ENCODE results near the gene ZBTB20. TPM values are rescaled to one million over a fixed set of nuclear protein-coding genes. Genes with fewer than 3 reads are reported as not detected.

Gene ZBTB20
- total RNA-seq, 1 experiment from 2014 or later = 12.8 TPM

DNA sequence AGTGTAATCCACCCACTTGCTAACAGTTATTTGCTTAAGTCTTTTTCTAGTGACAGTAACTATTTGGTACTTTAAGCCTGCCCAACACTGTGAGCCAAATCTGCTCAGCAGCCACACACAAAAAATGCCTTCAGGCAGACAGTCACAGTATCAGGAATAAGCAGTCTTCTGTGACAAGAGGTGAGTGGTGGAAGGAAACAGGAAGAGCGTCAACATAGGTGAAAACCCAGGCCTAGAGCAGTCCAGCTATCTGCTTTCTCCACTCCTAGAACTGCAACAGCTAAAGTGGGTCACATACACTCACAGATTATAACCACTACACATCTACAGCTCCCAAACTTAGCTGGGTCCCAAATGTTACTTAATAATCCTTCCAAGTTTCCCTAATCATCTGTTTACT is 213.7 kb downstream of the ZBTB20 start:
- H3K27me3 ChIP-seq (replicated peaks; ENCODE audit: control insufficient read depth, insufficient read depth, low read length) = no peaks in the 10 kb centered on the region
- CTCF ChIA-PET = no interaction called here
- no peaks in the 10 kb centered on the region for H3K4me1 ChIP-seq
- intact Hi-C loops (cut with micrococcal nuclease; ENCODE audit: unreplicated experiment) = no loop called here
- DNase-seq = no peak
- Mint-ChIP-seq H3K36me3 (ENCODE audit: insufficient read depth, unreplicated experiment) (no peaks in the 10 kb centered on the region), H3K27ac (ENCODE audit: unreplicated experiment) (no peak overlapping the region), H3K4me1 (ENCODE audit: low read depth, unreplicated experiment) (no peaks in the 10 kb centered on the region), H3K27me3 (ENCODE audit: insufficient read depth, unreplicated experiment) (no peaks in the 10 kb centered on the region), H3K9me3 (ENCODE audit: unreplicated experiment) (no peaks in the 10 kb centered on the region), H3K4me3 (ENCODE audit: unreplicated experiment) (no peak overlapping the region)
- BruUV-seq (replicated peaks) = no TSS peak
- POLR2A ChIA-PET = no interaction called here
- no peak overlapping the region for H3K4me3 ChIP-seq (ENCODE audit: low read depth, low read length)
- no peaks in the 10 kb centered on the region for H3K36me3 ChIP-seq (ENCODE audit: control insufficient read depth, insufficient read depth, low read length)
- no peaks in the 10 kb centered on the region for H3K9me3 ChIP-seq
- TF ChIP-seq, protein P1, sequence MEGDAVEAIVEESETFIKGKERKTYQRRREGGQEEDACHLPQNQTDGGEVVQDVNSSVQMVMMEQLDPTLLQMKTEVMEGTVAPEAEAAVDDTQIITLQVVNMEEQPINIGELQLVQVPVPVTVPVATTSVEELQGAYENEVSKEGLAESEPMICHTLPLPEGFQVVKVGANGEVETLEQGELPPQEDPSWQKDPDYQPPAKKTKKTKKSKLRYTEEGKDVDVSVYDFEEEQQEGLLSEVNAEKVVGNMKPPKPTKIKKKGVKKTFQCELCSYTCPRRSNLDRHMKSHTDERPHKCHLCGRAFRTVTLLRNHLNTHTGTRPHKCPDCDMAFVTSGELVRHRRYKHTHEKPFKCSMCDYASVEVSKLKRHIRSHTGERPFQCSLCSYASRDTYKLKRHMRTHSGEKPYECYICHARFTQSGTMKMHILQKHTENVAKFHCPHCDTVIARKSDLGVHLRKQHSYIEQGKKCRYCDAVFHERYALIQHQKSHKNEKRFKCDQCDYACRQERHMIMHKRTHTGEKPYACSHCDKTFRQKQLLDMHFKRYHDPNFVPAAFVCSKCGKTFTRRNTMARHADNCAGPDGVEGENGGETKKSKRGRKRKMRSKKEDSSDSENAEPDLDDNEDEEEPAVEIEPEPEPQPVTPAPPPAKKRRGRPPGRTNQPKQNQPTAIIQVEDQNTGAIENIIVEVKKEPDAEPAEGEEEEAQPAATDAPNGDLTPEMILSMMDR (IDR thresholded peaks at IDR 0.05; ENCODE audit: insufficient read depth in 1 of 2, low read depth in 1 of 2, low read length in 1 of 2, severe bottlenecking in 1 of 2, unreplicated experiment in 1 of 2) = no peak

DNA sequence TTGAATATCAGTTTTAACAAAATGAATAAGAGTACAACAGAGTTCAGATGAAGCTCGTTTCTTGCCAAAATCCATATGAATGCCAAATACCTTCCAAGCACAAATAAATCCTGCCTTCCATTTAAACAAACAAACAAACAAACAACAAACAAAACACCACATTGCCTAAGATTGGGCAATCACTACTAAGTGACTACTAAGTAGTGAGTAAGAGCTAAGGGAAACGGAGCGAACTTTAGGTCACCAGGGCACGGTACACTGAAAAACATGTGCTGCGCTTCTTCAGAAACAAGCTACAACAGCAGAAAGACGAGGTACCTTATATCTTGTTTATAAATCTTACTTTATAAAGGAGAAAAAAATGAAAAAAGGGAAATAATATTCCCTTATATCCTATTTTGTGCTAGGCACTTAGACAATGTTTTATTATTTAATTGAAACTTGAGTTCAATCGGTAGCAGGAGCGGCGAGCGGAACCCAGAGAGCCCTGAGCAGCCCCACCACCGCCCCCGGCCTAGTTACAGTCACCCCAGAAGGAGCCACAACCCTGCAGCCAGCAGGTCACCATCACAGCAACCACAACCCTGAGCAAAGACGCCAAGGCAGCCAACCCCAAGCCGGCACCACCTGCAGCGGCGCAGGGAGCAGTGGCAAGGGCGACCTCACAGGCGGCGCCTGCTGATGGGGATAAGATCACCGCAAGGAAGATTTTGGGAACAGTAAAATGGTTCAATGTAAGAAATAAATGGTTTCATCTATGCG is 216.9 kb downstream of the ZBTB20 start:
- CTCF ChIA-PET = no interaction called here

DNA sequence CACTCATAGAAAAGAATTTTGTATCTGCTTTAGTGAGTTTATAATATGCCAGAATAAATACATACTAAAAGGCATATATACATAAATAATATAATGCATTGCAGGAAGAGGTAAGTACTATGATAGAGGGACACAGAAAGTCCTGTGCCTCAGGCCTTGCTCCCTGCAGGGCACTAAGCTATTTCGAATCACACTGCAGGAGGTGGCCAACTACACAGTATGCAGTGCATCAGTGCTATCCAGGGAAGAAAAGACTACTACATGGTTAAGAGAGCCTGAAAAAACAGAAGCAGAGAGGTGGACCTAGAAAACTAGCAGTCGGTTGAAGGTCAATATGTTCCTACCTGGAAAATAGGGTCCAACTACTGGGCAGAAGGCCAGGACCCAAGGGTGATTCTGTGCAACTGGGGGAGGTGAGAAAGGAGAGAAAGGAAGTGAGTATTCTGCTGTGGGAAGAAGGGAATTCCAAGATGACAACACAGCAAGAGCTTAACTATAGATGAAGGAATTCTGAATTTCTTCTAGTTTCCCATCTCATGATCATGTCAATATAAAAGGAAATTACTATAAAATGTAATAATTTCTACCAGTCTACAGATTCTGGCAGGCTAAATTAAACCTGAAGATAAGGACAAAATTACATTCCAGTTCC is 218.0 kb downstream of the ZBTB20 start:
- POLR2A ChIA-PET = no interaction called here
- Mint-ChIP-seq H3K9me3 (ENCODE audit: unreplicated experiment) (no peaks in the 10 kb centered on the region), H3K4me1 (ENCODE audit: low read depth, unreplicated experiment) (no peaks in the 10 kb centered on the region), H3K27me3 (ENCODE audit: insufficient read depth, unreplicated experiment) (no peaks in the 10 kb centered on the region), H3K4me3 (ENCODE audit: unreplicated experiment) (no peak overlapping the region), H3K27ac (ENCODE audit: unreplicated experiment) (no peak overlapping the region), H3K36me3 (ENCODE audit: insufficient read depth, unreplicated experiment) (no peaks in the 10 kb centered on the region)
- Histone ChIP-seq H3K9me3 (no peaks in the 10 kb centered on the region), H3K4me1 (no peaks in the 10 kb centered on the region), H3K4me3 (ENCODE audit: low read depth, low read length) (no peak overlapping the region), H3K27me3 (replicated peaks; ENCODE audit: control insufficient read depth, insufficient read depth, low read length) (no peaks in the 10 kb centered on the region), H3K36me3 (ENCODE audit: control insufficient read depth, insufficient read depth, low read length) (no peaks in the 10 kb centered on the region)
- intact Hi-C loops (cut with micrococcal nuclease; ENCODE audit: unreplicated experiment) = no loop called here
- TF ChIP-seq, protein P1 (IDR thresholded peaks at IDR 0.05; ENCODE audit: insufficient read depth in 1 of 2, low read depth in 1 of 2, low read length in 1 of 2, severe bottlenecking in 1 of 2, unreplicated experiment in 1 of 2) = no peak
- CTCF ChIA-PET = no interaction called here
- no peak for DNase-seq
- no TSS peak for BruUV-seq (replicated peaks)

More for the DNA sequence above, 216.9 kb downstream of the ZBTB20 start:
- Mint-ChIP-seq H3K36me3 (ENCODE audit: insufficient read depth, unreplicated experiment) (no peaks in the 10 kb centered on the region), H3K4me3 (ENCODE audit: unreplicated experiment) (no peak overlapping the region), H3K4me1 (ENCODE audit: low read depth, unreplicated experiment) (no peaks in the 10 kb centered on the region), H3K27ac (ENCODE audit: unreplicated experiment) (no peak overlapping the region), H3K9me3 (ENCODE audit: unreplicated experiment) (no peaks in the 10 kb centered on the region), H3K27me3 (ENCODE audit: insufficient read depth, unreplicated experiment) (no peaks in the 10 kb centered on the region)
- no TSS peak for BruUV-seq (replicated peaks)
- Histone ChIP-seq H3K4me1 (no peaks in the 10 kb centered on the region), H3K27me3 (replicated peaks; ENCODE audit: control insufficient read depth, insufficient read depth, low read length) (no peaks in the 10 kb centered on the region), H3K9me3 (no peaks in the 10 kb centered on the region), H3K4me3 (ENCODE audit: low read depth, low read length) (no peak overlapping the region), H3K36me3 (ENCODE audit: control insufficient read depth, insufficient read depth, low read length) (no peaks in the 10 kb centered on the region)
- intact Hi-C loops (cut with micrococcal nuclease; ENCODE audit: unreplicated experiment) = no loop called here
- DNase-seq = no peak
- POLR2A ChIA-PET = no interaction called here
- TF ChIP-seq, protein P1 (IDR thresholded peaks at IDR 0.05; ENCODE audit: insufficient read depth in 1 of 2, low read depth in 1 of 2, low read length in 1 of 2, severe bottlenecking in 1 of 2, unreplicated experiment in 1 of 2) = no peak

All from Caco-2 (cell line).